HG03469 (cell line): ENCODE measurements around the gene ZNF536.

ENCODE experiments used
- ATAC-seq: cut with Tn5 transposase; IDR thresholded peaks from one replicate; pipeline ENCODE4 v1.9.1; 2021; ENCODE audit warnings: mild to moderate bottlenecking, moderate library complexity, moderate number of reproducible peaks; ENCODE audit not compliant: unreplicated experiment

ZNF536 gene

GRCh38 chr19:30371960-30372824, at the start of gene ZNF536:
ZNF536 (plus strand) TSS chr19:30372384; CDS start chr19:30443563, 71,179 bp downstream.
- no peak for ATAC-seq

DNA sequence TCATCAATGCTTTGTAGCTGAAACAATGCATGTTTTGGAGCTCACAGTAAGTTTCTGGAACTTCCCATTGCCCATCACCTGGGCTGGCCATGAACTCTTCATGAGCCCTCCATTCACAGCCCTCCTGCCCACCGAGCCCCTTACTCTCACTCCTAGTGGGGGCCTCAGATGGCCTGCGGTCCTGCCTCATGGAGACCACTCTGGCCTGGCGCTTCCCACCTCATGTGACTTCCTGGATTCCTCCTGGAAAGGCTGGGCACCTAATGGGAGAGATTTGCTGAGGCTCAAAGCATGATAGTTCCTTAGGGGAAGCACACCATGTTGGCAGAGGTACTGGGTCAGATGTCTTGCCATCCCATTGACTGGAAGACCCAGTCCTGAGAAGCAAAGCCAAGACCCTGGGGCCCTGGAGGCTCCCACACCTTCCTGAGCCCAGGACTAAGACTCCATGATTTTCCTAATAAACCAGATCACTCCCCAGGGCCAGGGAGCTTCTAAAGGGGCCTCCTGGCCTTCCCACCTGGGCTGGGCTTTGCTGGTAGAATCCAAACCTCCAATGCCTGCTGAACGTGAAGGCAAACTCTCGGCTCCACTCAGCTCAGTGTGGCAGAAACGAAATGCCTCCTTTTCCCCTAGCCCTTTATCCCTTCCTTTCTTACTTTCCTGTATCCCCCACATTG, 49.4 kb upstream of the ZNF536 start:
- no peak for ATAC-seq

- ATAC-seq: no peak
Observed at GRCh38 chr19:30323904-30324303, 48.3 kb upstream of the ZNF536 start.

GRCh38 chr19:30324982-30325381, 47.2 kb upstream of the ZNF536 start:
- ATAC-seq: no peak

- ATAC-seq: no peak
Observed at GRCh38 chr19:30325676-30326392, 46.4 kb upstream of the ZNF536 start.

GRCh38 chr19:30326393-30326710, 45.8 kb upstream of the ZNF536 start:
- no peak for ATAC-seq

DNA sequence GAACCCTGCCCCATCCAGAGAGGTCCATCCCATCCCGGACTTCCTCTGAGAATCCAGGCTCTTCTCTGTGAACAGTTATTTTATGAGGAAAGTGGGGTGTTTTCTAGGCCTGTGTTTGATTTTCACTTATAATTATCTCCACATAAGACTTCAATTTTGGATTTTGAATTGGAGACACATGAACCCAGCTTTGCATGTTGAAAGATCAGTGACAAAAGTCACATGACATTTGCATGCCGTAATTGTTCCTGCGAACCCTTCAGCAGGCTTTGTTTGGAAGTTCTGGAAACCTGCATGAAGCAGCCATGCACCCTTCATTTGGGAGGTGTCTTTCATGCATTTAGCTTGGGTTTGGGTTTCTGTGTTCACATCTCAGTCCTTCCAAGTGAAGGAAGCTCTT, 44.9 kb upstream of the ZNF536 start:
- no peak for ATAC-seq

- ATAC-seq: no peak
Observed at GRCh38 chr19:30328096-30328495, 44.1 kb upstream of the ZNF536 start.

DNA sequence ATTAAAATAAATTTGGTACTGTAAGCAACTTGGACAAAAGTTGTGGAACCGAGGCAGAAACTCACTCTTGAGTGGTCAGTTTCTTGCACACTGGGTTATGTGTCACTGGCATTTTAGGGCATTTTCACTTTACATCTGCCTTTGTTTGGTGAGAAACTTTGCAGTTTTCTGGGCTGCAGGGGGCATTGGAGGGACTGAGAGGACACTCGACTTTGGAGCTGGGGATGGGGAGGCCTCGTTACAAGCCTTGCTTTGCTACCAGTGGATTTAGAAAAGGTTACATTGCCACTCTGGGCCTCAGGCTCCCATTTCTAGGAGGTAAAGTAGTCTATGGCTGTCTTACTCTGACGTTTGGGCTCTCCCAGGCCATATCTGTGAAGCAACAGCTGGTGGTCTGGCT, 41.9 kb upstream of the ZNF536 start:
- no peak for ATAC-seq

- no peak for ATAC-seq
Observed at GRCh38 chr19:30332445-30333234, 39.5 kb upstream of the ZNF536 start.

GRCh38 chr19:30333291-30334065, 38.7 kb upstream of the ZNF536 start:
- no peak for ATAC-seq

DNA sequence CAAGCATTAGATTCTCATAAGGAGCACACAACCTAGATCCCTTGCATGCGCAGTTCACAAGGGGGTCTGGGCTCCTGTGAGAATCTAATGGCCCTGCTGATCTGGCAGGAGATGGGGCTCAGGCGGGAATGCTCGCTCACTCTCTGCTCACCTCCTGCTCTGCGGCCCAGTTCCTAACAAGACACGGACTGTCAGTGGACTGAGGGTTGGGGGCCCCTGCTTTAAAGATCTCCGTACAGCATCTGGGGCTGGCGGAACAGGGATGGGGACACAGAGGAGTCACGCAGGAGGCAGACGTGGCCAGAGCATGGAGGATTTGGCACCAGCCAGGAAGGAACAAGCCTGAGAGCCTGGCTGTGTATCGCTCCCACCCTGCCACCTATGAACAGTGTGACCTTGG, 37.3 kb upstream of the ZNF536 start:
- ATAC-seq: no peak

- no peak for ATAC-seq
Observed at GRCh38 chr19:30335306-30335886, 36.8 kb upstream of the ZNF536 start.

DNA sequence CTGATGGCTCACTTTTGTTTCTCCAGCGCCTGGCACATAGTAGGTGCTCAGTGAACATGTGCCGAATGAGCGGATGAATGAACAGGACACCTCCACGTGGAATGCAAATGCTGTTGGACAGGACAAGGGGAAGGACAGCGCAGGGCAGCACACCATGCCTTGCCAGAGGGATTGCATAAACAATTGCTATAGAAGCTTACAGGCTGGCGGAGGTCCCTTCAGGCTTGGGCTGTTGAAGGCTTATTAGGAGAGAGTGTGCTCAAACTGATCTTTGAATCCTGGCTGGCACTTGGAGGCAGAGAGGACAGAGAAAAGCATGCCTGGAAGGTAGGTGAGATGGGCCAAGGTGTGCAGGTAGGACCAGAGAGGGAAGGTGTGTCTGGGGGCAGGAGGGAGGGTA, 35.9 kb upstream of the ZNF536 start:
- ATAC-seq: no peak

GRCh38 chr19:30338041-30338456, 34.1 kb upstream of the ZNF536 start:
- no peak for ATAC-seq

- no peak for ATAC-seq
Observed at GRCh38 chr19:30338878-30339623, 33.1 kb upstream of the ZNF536 start.

DNA sequence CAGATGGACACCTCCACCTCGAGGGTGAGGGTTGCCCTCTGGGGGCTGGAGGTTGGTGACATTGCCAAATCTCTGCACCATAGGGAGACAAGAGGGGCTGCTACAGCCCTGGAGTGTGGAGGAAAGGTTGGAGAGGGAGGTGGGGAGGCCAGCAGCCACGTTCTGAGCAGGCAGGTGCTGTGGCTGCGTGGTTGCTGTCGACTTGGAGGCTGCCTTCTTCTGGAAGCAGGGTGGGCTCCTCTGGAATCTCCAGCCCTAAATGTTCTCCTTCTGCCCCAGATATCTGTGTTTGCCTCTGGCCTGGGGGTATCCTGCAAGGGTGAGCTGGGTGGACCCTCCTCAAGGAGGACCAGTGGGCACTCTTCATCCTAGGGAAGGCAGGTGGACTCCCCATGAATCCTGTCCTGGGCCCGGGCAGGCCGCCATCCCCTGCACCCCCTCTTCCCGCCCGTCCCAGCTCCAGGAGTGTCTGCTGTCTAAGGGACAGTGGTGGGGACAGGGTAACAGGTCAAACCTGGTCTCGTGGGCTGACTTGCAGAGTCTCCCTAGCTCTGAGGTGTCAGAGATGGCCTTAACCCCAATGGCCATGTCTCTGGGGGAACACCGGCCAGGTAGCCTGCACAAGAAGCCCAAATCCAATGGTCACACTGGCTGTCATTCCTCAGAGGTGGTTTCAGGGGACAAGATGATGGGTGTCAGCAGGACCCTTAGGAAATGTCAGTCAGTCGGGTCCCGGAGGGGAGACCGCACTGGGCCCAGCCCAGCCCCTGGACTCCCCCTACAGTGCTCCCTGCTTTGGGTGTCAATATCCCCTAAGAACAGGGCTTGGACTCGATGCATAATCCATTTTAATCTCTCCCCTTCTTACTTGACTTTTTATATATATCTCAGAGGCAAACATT, 32.3 kb upstream of the ZNF536 start:
- no peak for ATAC-seq
